Bronchial epithelial cell (primary cell): ENCODE measurements around the gene ADRA1B. TPM values are rescaled to one million over a fixed set of nuclear protein-coding genes. Genes with fewer than 3 reads are reported as not detected.

Source experiments
- DNase-seq: peaks from one replicate; pipeline ENCODE4 v3.0.0-alpha.2; 2010; ENCODE audit warnings: low read depth
- FAIRE-seq: peaks from 2 replicates; lab custom pipeline; 2011; peaks lifted over from hg19 to GRCh38; lab: Jason Lieb, UNC
- H3K27me3 ChIP-seq: 2 replicates; pipeline ENCODE4 v1.5.1; 2011; ENCODE audit warnings: low read length; ENCODE audit not compliant: control insufficient read depth, insufficient read depth
- H3K36me3 ChIP-seq: 2 replicates; pipeline ENCODE4 v1.5.1; 2011; ENCODE audit warnings: low read length; ENCODE audit not compliant: control insufficient read depth, insufficient read depth
- H3K4me3 ChIP-seq: 2 replicates; pipeline ENCODE4 v1.5.1; 2011; ENCODE audit warnings: mild to moderate bottlenecking, low read depth, low read length, control low read depth
- CTCF ChIP-seq: IDR thresholded peaks from 2 replicates; pipeline ENCODE4 v1.5.1; 2011; ENCODE audit warnings: mild to moderate bottlenecking, moderate library complexity, low read length, control low read depth, inconsistent platforms; ENCODE audit not compliant: insufficient read depth, severe bottlenecking
- total RNA-seq: library from RNA; depleted of rRNA; stranded (reverse); fragments of >200 nt; gene quantifications from 2 replicates; pipeline ENCODE4 v1.2.1, GENCODE V29; 2014

The ADRA1B gene
- total RNA-seq, 1 donor from 2014 or later: under 0.01 TPM

- no peak for DNase-seq
- Histone ChIP-seq H3K27me3 (no peaks in the 10 kb centered on the region), H3K4me3 (no peak overlapping the region), H3K36me3 (no peaks in the 10 kb centered on the region)
- FAIRE-seq: peak; percentile 23
- TF ChIP-seq CTCF: no peak
These were observed 17.5 kb downstream of the ADRA1B start for GRCh38 chr5:159933531-159934485.

- TF ChIP-seq CTCF: no peak
- no peaks in the 10 kb centered on the region for H3K36me3 ChIP-seq
- no peak for DNase-seq
- FAIRE-seq: no peak
- H3K4me3 ChIP-seq: no peak overlapping the region
- H3K27me3 ChIP-seq: no peaks in the 10 kb centered on the region
These were observed 19.7 kb downstream of the ADRA1B start for GRCh38 chr5:159935946-159936345.

- FAIRE-seq: peak; percentile 32
- no peaks in the 10 kb centered on the region for H3K36me3 ChIP-seq
- no peak for TF ChIP-seq CTCF
- no peak overlapping the region for H3K4me3 ChIP-seq
- DNase-seq: peak; percentile 89
- no peaks in the 10 kb centered on the region for H3K27me3 ChIP-seq
These were observed 20.5 kb downstream of the ADRA1B start for GRCh38 chr5:159936686-159937329.

- no peak overlapping the region for H3K4me3 ChIP-seq
- no peaks in the 10 kb centered on the region for H3K27me3 ChIP-seq
- no peaks in the 10 kb centered on the region for H3K36me3 ChIP-seq
- FAIRE-seq: no peak
- DNase-seq: no peak
- no peak for TF ChIP-seq CTCF
These were observed 21.3 kb downstream of the ADRA1B start for GRCh38 chr5:159937580-159937979.

- Histone ChIP-seq H3K36me3 (no peaks in the 10 kb centered on the region), H3K4me3 (no peak overlapping the region), H3K27me3 (no peaks in the 10 kb centered on the region)
- no peak for DNase-seq
- no peak for FAIRE-seq
- TF ChIP-seq CTCF: no peak
These were observed 27.0 kb downstream of the ADRA1B start for GRCh38 chr5:159943326-159943725.
